Ovary (tissue), 9 donors: ENCODE data around the gene MAN2A1. TPM values are rescaled to one million over a fixed set of nuclear protein-coding genes. Genes with fewer than 3 reads are reported as not detected.
"Not testable (repeated sequence)": the region's sequence is repeated elsewhere in the genome, so short reads cannot be mapped to it uniquely, and the experiment has no call there.

Experiments
- DNase-seq, 5 donors: peaks; one replicate each; pipeline ENCODE4 v3.0.0-alpha.2; 2019 to 2020
- H3K27ac ChIP-seq, 2 donors: fragments of 200-600 bp; one replicate each; pipeline versions ENCODE4 v1.5.1 to v1.8.0; 2019 to 2022
- H3K27me3 ChIP-seq: fragments of 200-600 bp; one replicate; pipeline ENCODE4 v1.8.0; 2022
- H3K36me3 ChIP-seq: fragments of 200-600 bp; sonication (generic); one replicate; pipeline ENCODE4 v1.5.1; 2019
- H3K4me1 ChIP-seq: one replicate; pipeline ENCODE4 v1.8.1; 2013; ENCODE audit warnings: mild to moderate bottlenecking, moderate library complexity; ENCODE audit not compliant: insufficient read depth
- H3K4me3 ChIP-seq: fragments of 200-600 bp; sonication (generic); one replicate; pipeline ENCODE4 v1.5.1; 2017
- H3K9me3 ChIP-seq, 2 donors: fragments of 200-600 bp in 1 of 2; sonication (generic) in 1 of 2; one replicate each; pipeline versions ENCODE4 v1.5.1 to v1.8.1; 2013 to 2019; ENCODE audit warnings: mild to moderate bottlenecking in 1 of 2, moderate library complexity in 1 of 2
- CTCF ChIP-seq, 3 donors: fragments of 450-650 bp in 2 of 3; fragments of 200-600 bp in 1 of 3; IDR thresholded peaks; one replicate each; pipeline versions ENCODE4 v1.5.1 to v1.8.0; 2016 to 2022; ENCODE audit warnings: antibody characterized with exemption in 3 of 3, mild to moderate bottlenecking in 1 of 3
- EP300 ChIP-seq: sonication (generic); formaldehyde crosslinking; IDR thresholded peaks from one replicate; pipeline ENCODE4 v1.6.1; 2017; ENCODE audit warnings: antibody characterized with exemption
- POLR2A ChIP-seq: fragments of 450-650 bp; IDR thresholded peaks from one replicate; pipeline ENCODE4 v1.6.1; 2017; ENCODE audit warnings: antibody characterized with exemption, mild to moderate bottlenecking, moderate library complexity
- WGBS, 3 donors: extraction: QIAGEN DNeasy Blood & Tissue Kit in 1 of 3; methylation state at CpG; one replicate each; pipeline versions ENCODE4 v1.1.5 to v1.1.7; 2013 to 2017; 5-methylcytosine and 5-hydroxymethylcytosine counted together
- intact Hi-C, 4 donors: fragments of 100-400 bp; cut with DNase I; formaldehyde crosslinking; loops; one replicate each; pipeline versions ENCODE4 v1.11.0 to v1.15.1; 2022 to 2023
- polyA plus RNA-seq, 2 donors: library from polyadenylated mRNA; stranded (reverse); fragments of 200-250 nt in 1 of 2; fragments of 350-450 nt in 1 of 2; fragmentation: Illumina TruSeq in 1 of 2; extraction: RNeasy Lipid Tissue Mini Kit (QIAGEN cat#74804) in 1 of 2; gene quantifications; one replicate each; pipeline ENCODE4 v1.2.3, GENCODE V29; 2013 to 2014
- total RNA-seq, 7 donors: library from RNA; depleted of rRNA in 2 of 7; stranded (reverse); fragments of >200 nt in 2 of 7; fragmentation: NEBNext Ultra II Directional in 3 of 7; extraction: Animal tissue kit (Norgen Biotek cat#: 25700) in 3 of 7; gene quantifications; one replicate each; pipeline versions ENCODE4 v1.1.0 to v1.2.4, GENCODE V29; 2016 to 2023
- donor health status: DM: no; HTN: no; CAD: no; lungs with moderate emphysema.
- donor health status: DM: no; HTN: no; CAD: no.
- donor health status: Bipolar disorder and iron deficiency.
- donor health status: DM: yes; HTN: yes; CAD: no.
- donor health status: DM: no; HTN: no; CAD: no.
- donor health status: DM: yes; HTN: yes; CAD: no.

MAN2A1 gene
- total and polyA plus RNA-seq, 9 donors = 10.7 to 56.5 (median 31.1) TPM

GRCh38 chr5:109757490-109757889, 67.8 kb downstream of the MAN2A1 start:
- H3K27me3 ChIP-seq = no peaks in the 10 kb centered on the region
- TF ChIP-seq POLR2A (no peak), EP300 (no peak), CTCF (IDR thresholded peaks at IDR 0.05) (no peak)
- H3K4me1 ChIP-seq = no peaks in the 10 kb centered on the region
- H3K9me3 ChIP-seq = no peaks in the 10 kb centered on the region
- no peak overlapping the region for H3K27ac ChIP-seq
- intact Hi-C loops = no loop called here
- DNase-seq = no peak
- no peak overlapping the region for H3K4me3 ChIP-seq
- no peaks in the 10 kb centered on the region for H3K36me3 ChIP-seq

DNA sequence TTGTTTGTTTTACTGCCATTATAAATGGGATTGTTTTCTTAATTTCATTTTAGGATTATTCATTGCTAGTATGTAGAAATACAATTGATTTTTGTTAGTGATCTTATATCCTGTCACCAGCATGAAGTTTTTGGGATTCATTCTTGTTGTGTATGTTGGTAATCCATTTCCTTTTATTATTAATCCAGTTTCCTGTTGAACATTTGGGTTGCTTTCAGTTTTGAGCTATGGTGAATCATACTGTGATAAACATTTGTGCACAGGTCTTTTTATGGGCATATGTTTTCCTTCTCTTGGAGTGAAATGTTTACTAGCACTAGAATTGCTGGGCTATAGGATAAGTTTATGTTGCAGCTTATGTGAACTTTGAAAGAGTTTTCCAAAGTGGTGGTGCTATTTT, 69.6 kb downstream of the MAN2A1 start:
- Histone ChIP-seq H3K27me3 (no peaks in the 10 kb centered on the region), H3K9me3 (no peaks in the 10 kb centered on the region), H3K4me1 (no peaks in the 10 kb centered on the region), H3K36me3 (no peaks in the 10 kb centered on the region), H3K27ac (no peak overlapping the region), H3K4me3 (no peak overlapping the region)
- TF ChIP-seq POLR2A (no peak), CTCF (IDR thresholded peaks at IDR 0.05) (no peak), EP300 (no peak)
- DNase-seq = no peak
- intact Hi-C loops = no loop called here

GRCh38 chr5:109760130-109760529, 70.4 kb downstream of the MAN2A1 start:
- intact Hi-C loops, H3K4me1 ChIP-seq, H3K36me3 ChIP-seq, H3K4me3 ChIP-seq, H3K27ac ChIP-seq, H3K27me3 ChIP-seq, DNase-seq, H3K9me3 ChIP-seq: not testable (repeated sequence)
- 96 to 99% (median 96%) methylated on average over 4 of the region's 4 CpGs for WGBS, 3 donors

DNA sequence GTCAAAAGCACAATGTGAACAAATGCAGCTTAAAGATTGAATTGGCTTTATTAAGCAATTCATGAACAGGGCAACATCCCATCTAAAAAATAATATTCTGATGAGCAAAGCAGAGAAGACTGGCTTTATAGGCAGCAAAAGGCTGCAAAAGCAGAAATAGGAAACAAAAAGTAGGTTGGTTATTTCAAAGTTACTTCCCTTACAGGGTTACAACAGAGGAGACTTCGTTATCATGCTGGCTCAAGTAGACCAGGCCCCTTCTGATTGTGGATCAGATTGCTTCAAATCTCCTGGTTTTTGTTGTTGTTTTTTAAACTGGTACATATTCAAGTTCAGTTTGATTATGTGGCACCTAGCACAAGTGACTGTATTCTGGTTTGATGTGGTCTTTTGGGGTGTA, 73.1 kb downstream of the MAN2A1 start:
- no peak overlapping the region for H3K27ac ChIP-seq
- 85 to 97% (median 93%) methylated on average over 1 of the region's 1 CpG for WGBS, 3 donors

More for the DNA sequence above, 73.1 kb downstream of the MAN2A1 start:
- Histone ChIP-seq H3K4me3 (no peak overlapping the region), H3K27me3 (no peaks in the 10 kb centered on the region), H3K9me3 (no peaks in the 10 kb centered on the region), H3K36me3 (no peaks in the 10 kb centered on the region), H3K4me1 (no peaks in the 10 kb centered on the region)
- intact Hi-C loops = no loop called here
- no peak for DNase-seq
- TF ChIP-seq POLR2A = no peak
- no peak for TF ChIP-seq EP300
- no peak for TF ChIP-seq CTCF (IDR thresholded peaks at IDR 0.05)
